HepG2 (cell line): ENCODE results near the gene ZNF30. TPM values are rescaled to one million over a fixed set of nuclear protein-coding genes. Genes with fewer than 3 reads are reported as not detected.

Experiments used
- ATF1 ChIP-seq: IDR thresholded peaks from 2 replicates; pipeline ENCODE4 v1.6.1; 2016; ENCODE audit warnings: mild to moderate bottlenecking, control low read depth
- FOSL2 ChIP-seq: sonication (generic); formaldehyde crosslinking; IDR thresholded peaks from 2 replicates; pipeline ENCODE4 v1.4.0; 2020; ENCODE audit warnings: missing genetic modification reagents
- FOXP1 ChIP-seq, 2 experiments: fragments of 450-650 bp in 1 of 2; IDR thresholded peaks; 2 replicates each; pipeline ENCODE4 v1.6.1; 2017 to 2018; ENCODE audit warnings: antibody characterized with exemption in 1 of 2
- MXD1 ChIP-seq: sonication (generic); formaldehyde crosslinking; IDR thresholded peaks from 2 replicates; pipeline ENCODE4 v1.4.0; 2020; ENCODE audit warnings: mild to moderate bottlenecking, missing genetic modification reagents
- THAP8 ChIP-seq: sonication (generic); formaldehyde crosslinking; IDR thresholded peaks from 2 replicates; pipeline ENCODE4 v1.5.1; 2020; ENCODE audit warnings: missing genetic modification reagents, mild to moderate bottlenecking, borderline replicate concordance
- ZBTB44 ChIP-seq: sonication (generic); formaldehyde crosslinking; IDR thresholded peaks from 2 replicates; pipeline ENCODE4 v1.4.0; 2020; ENCODE audit warnings: missing genetic modification reagents
- ZFP91 ChIP-seq: sonication (generic); formaldehyde crosslinking; IDR thresholded peaks from 2 replicates; pipeline ENCODE4 v1.9.0; 2022; ENCODE audit warnings: missing genetic modification reagents, mild to moderate bottlenecking, borderline replicate concordance
- ZMYM4 ChIP-seq: sonication (generic); formaldehyde crosslinking; IDR thresholded peaks from 2 replicates; pipeline ENCODE4 v1.8.1; 2023; ENCODE audit warnings: mild to moderate bottlenecking, missing genetic modification reagents
- ZNF281 ChIP-seq: sonication (generic); formaldehyde crosslinking; IDR thresholded peaks from 2 replicates; pipeline ENCODE4 v1.4.0; 2020; ENCODE audit warnings: missing genetic modification reagents, borderline replicate concordance
- ZNF446 ChIP-seq: sonication (generic); formaldehyde crosslinking; IDR thresholded peaks from 2 replicates; pipeline ENCODE4 v1.5.0; 2020; ENCODE audit warnings: mild to moderate bottlenecking, missing genetic modification reagents
- ZNF644 ChIP-seq: IDR thresholded peaks from 2 replicates; pipeline ENCODE4 v1.6.1; 2016; ENCODE audit warnings: low read depth
- ZNF746 ChIP-seq: sonication (generic); formaldehyde crosslinking; IDR thresholded peaks from 2 replicates; pipeline ENCODE4 v1.8.0; 2022; ENCODE audit warnings: mild to moderate bottlenecking, missing genetic modification reagents
- polyA plus RNA-seq, 8 experiments: library from polyadenylated mRNA; depleted of rRNA in 3 of 8; stranded (reverse) in 7 of 8; unstranded in 1 of 8; fragments of >200 nt; fragmentation: Illumina TruSeq in 4 of 8; extraction: Trizol in 4 of 8; gene quantifications; 2 replicates each; pipeline versions ENCODE4 v1.2.1 to v1.2.3, GENCODE V29; 2011 to 2016; ENCODE audit warnings: low read depth in 4 of 8, missing spikeins in 1 of 8, mixed read lengths in 1 of 8; ENCODE audit not compliant: insufficient read depth in 1 of 8
- total RNA-seq, 5 experiments: library from RNA; depleted of rRNA; stranded (reverse); fragments of >200 nt; fragmentation: Illumina TruSeq; extraction: Trizol; gene quantifications; 2 replicates each; pipeline ENCODE4 v1.2.3, GENCODE V29; 2016; ENCODE audit warnings: low read depth in 1 of 5

ZNF30 gene
- total and polyA plus RNA-seq, 2 of the 13 experiments (the other 11 are each of a cell fraction or from before 2014, with no cell fraction given), result 2.3 to 4.4 TPM

GRCh38 chr19:34961775-34962686 is 35.3 kb downstream of the ZNF30 start (continued):
- TF ChIP-seq ZNF446 (no peak), ZMYM4 (CRISPR knock-in tag) (no peak), ATF1 (CRISPR knock-in tag) (no peak), FOSL2 (CRISPR knock-in tag) (peak; percentile 41; the same call in 1 of the 2 replicates), ZBTB44 (CRISPR knock-in tag) (no peak), THAP8 (CRISPR knock-in tag) (no peak), ZNF644 (CRISPR knock-in tag) (no peak), FOXP1 (IDR thresholded peaks at IDR 0.05) (0 out of 2 replicates have a peak, but pooled peaks have one; percentile 16), FOXP1 (CRISPR knock-in tag; IDR thresholded peaks at IDR 0.05) (peak; percentile 62; the same call in 1 of the 2 replicates), ZFP91 (CRISPR knock-in tag) (no peak), MXD1 (no peak), ZNF281 (no peak; the same call in 1 of the 2 replicates), ZNF746 (CRISPR knock-in tag) (no peak)
